IPS-15b (cell line): ENCODE results near the gene MEAF6.
"Not testable (repeated sequence)": the region's sequence is repeated elsewhere in the genome, so short reads cannot be mapped to it uniquely, and the experiment has no call there.

ENCODE experiments used
- H3K27me3 ChIP-seq: one replicate; pipeline ENCODE4 v1.6.1; 2013; ENCODE audit warnings: low read length; ENCODE audit not compliant: control insufficient read depth, insufficient read depth
- H3K36me3 ChIP-seq: one replicate; pipeline ENCODE4 v1.6.1; 2013; ENCODE audit warnings: low read length; ENCODE audit not compliant: control insufficient read depth, insufficient read depth
- H3K4me1 ChIP-seq: one replicate; pipeline ENCODE4 v1.6.1; 2013; ENCODE audit warnings: mild to moderate bottlenecking, low read length; ENCODE audit not compliant: control insufficient read depth, insufficient read depth
- H3K4me3 ChIP-seq: one replicate; pipeline ENCODE4 v1.5.1; 2013; ENCODE audit warnings: low read depth, low read length
- H3K9ac ChIP-seq: one replicate; pipeline ENCODE4 v1.6.1; 2013; ENCODE audit warnings: low read depth, mild to moderate bottlenecking, low read length
- H3K9me3 ChIP-seq: one replicate; pipeline ENCODE4 v1.6.1; 2013; ENCODE audit warnings: mild to moderate bottlenecking, low read length; ENCODE audit not compliant: control insufficient read depth, insufficient read depth

MEAF6 gene

DNA sequence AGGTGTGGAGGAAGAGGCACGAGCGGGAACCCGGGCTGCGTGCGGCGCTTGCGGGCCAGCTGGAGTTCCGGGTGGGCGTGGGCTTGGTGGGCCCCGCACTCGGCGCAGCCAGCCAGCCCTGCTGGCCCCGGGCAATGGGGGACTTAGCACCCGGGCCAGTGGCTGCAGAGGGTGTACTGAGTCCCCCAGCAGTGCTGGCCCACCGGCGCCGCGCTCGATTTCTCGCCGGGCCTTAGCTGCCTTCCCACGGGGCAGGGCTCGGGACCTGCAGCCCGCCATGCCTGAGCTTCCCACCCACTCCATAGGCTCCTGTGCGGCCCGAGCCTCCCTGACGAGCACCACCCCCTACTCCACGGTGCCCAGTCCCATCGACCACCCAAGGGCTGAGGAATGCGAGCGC lies 3.7 kb upstream of the MEAF6 start:
- not testable (repeated sequence) for H3K36me3 ChIP-seq, H3K27me3 ChIP-seq, H3K9ac ChIP-seq, H3K9me3 ChIP-seq, H3K4me3 ChIP-seq, H3K4me1 ChIP-seq

DNA sequence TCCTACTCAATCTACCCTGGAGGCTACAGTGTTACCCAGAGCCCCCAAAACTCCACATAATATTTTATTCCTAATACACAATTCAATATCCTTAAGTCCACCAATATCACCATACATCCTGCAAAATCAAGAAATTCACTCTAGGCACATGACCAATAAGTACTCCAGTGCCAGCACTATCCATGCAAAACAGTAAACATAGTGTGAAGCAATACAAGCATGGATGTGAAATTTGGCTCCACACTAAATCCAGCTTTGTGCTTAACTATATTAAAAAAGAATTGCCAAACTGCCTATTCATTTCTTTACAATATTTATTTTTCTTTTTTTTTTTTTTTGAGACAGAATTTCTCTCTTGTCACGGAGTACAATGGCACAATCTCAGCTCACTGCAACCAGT lies 3.0 kb upstream of the MEAF6 start:
- H3K9ac ChIP-seq: no peak overlapping the region
- no peaks in the 10 kb centered on the region for H3K36me3 ChIP-seq
- H3K4me3 ChIP-seq: no peak overlapping the region
- peaks cover 6% of the 10 kb centered on the region for H3K27me3 ChIP-seq
- no peaks in the 10 kb centered on the region for H3K4me1 ChIP-seq
- no peaks in the 10 kb centered on the region for H3K9me3 ChIP-seq

DNA sequence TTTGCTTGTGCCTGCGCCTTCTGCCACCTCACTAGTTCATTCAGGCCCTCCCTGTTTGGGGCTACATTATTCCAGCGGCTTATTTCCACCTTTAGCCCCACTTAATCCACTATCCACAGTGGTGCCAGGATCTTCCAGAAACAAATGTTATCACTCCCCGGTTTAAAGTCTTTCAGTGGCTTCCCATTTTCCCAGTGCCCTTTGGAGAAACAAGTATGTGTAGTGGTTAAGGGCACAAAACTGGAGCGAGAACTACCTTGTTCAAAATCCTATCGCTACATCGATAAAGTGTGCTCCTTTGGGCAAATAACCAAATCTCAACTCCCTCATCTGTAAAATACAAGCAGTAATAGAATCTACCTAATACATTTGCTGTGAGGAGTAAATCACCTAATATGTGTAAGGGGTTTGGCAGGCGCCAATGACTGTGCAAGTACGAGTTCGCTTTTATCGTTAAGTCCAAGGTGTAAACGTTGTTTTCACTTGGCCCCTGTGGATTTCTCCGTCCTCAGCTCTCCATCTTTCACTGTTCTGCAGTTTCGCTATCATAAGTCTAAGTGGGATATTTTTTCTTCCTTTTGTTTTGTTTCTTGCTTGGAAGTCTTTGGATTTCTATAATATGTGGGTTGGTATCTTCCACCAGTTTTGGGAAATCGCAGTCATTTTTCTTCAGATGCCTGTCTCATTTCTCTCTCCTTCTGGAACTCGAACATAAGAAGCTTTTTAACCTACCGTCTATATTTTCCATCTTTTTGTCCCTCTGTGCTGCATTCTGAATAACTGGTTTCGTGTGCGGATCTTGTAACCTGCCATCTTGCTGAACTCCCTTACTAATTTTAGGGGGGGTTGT lies 844 bp upstream of the MEAF6 start:
- Histone ChIP-seq H3K4me1 (no peaks in the 10 kb centered on the region), H3K9me3 (no peaks in the 10 kb centered on the region), H3K36me3 (no peaks in the 10 kb centered on the region), H3K27me3 (peaks cover 6% of the 10 kb centered on the region), H3K4me3 (peak overlapping the region; percentile 76), H3K9ac (peak overlapping the region; percentile 38)

DNA sequence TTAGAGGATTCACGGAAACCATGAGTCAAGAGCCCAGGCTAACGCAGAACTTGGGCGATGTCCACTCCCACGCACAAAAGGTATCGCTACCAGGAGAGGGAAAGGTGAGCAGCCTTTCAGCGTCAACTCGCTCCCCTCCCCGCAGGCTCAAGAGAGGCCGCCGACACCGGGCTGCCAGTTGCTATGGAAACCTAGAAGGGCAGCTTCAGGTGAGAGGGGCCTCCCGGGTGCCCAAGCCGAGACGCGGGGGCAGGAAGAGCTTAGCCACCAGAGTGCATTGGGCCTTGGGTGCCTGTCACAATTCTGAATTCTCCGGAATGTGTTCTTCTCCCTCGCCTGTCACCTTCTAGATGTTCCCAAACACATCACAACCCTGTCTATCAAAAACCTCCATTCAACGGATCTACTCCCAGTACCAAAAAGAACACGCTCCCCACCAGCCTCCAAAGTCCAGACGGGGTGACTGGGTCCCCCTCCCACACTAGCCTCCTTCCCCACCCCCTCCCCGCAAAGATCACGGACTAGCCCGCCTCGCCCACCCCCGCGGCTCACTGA lies 694 bp downstream of the MEAF6 start:
- Histone ChIP-seq H3K9me3 (no peaks in the 10 kb centered on the region), H3K4me1 (no peaks in the 10 kb centered on the region), H3K9ac (no peak overlapping the region), H3K4me3 (peak overlapping the region; percentile 76), H3K36me3 (peaks cover 2% of the 10 kb centered on the region), H3K27me3 (peaks cover 6% of the 10 kb centered on the region)

DNA sequence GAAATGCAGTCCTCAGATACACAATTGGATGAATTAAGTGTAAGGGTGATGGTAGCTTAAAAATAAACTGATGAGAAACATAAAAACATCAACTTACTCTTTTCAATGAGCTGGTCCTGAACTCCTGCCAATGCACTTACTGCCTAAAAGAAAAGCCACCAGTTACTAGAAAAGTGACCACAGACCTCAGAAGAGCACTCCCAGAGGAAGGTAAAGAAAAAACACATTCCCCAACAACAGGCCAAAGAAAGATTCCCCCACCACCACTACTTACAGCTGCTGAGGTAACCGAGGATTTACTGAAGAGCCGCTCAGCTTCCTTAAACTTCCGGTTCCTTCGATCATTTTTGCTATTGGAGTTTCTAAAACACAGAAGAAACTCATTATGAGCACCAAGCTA lies 5.4 kb downstream of the MEAF6 start:
- Histone ChIP-seq H3K4me3 (no peak overlapping the region), H3K4me1 (no peaks in the 10 kb centered on the region), H3K36me3 (peaks cover 3% of the 10 kb centered on the region), H3K9me3 (no peaks in the 10 kb centered on the region), H3K9ac (no peak overlapping the region), H3K27me3 (no peaks in the 10 kb centered on the region)

DNA sequence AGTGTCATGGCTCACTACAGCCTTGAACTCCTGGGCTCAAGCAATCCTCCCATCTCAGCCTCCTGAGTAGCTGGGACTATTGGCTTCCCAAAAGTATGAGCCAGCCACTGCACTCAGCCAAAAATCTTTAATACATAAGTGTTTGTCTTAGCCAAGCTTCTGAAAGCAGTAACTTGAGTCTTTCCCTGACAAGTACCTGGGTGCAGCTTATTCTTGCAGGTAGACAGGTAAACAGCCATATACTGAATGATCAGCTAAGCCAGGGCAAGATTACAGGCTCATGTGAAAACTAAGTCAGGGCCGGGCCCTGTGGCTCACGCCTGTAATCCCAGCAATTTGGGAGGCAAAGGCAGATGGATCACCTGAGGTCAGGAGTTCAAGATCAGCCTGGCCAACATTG lies 7.8 kb downstream of the MEAF6 start:
- peaks cover 5% of the 10 kb centered on the region for H3K36me3 ChIP-seq
- H3K27me3 ChIP-seq: no peaks in the 10 kb centered on the region

DNA sequence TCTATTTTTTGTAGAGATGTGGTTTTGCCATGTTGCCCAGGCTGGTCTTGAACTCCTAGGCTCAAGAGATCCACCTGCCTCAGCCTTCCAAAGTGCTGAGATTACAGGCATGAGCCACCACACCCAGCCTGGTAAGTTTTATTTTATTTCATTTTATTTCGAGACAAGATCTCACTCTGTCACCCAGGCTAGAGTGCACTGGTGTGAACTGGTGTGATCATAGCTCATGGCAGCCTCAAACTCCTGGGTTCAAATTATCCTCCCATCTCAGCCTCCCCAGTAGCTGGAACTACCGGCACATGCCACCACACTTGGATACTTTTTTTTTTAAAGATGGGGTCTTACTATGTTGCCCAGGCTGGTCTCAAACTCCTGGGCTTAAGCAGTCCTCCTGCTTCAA lies 11.8 kb downstream of the MEAF6 start:
- H3K9ac ChIP-seq, H3K9me3 ChIP-seq, H3K4me3 ChIP-seq, H3K27me3 ChIP-seq, H3K4me1 ChIP-seq: not testable (repeated sequence)
- H3K36me3 ChIP-seq: peaks cover 17% of the 10 kb centered on the region

More for the DNA sequence above, 7.8 kb downstream of the MEAF6 start:
- Histone ChIP-seq H3K9ac (no peak overlapping the region), H3K9me3 (no peaks in the 10 kb centered on the region), H3K4me1 (no peaks in the 10 kb centered on the region), H3K4me3 (no peak overlapping the region)

DNA sequence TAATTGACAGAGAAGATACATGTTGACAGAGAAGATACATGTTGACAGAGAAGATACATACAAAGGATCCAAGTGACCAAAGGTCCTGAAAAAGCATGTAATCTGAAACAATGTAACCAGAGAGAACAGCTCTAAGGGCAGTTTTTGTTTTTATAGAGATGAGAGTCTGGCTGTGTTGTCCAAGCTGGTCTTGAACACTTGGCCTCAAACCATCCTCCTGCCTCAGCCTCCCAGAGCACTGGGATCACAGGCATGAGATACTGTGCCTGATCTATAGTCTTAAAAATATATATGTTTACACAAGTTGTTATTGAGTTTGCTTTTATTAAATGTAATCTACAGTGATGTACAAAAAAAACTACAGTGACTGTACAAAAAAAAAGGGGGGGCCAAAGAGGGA lies 12.5 kb downstream of the MEAF6 start:
- H3K9ac ChIP-seq: no peak overlapping the region
- H3K27me3 ChIP-seq: no peaks in the 10 kb centered on the region
- H3K36me3 ChIP-seq: peaks cover 17% of the 10 kb centered on the region
- H3K4me3 ChIP-seq: no peak overlapping the region
- no peaks in the 10 kb centered on the region for H3K4me1 ChIP-seq
- no peaks in the 10 kb centered on the region for H3K9me3 ChIP-seq

DNA sequence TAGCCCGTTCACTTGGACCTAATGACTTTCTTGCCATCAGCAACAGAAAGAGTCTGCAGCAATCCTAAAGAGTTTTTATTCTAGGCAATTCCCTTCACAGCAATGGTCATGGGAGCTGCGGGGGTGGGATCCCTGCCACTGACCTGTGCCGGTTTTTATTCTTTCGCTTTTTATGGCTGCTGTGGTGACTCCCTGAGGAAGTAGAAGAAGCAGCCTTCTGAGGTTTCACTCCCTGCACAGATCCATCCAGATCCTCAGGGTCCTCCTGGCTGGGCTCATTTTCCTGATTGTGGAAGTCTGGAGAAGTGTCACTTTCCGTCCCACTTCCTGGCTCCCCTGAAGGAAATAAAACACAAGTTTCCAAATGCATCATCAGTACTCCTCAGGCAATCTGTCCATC lies 12.9 kb downstream of the MEAF6 start:
- no peaks in the 10 kb centered on the region for H3K4me1 ChIP-seq
- no peak overlapping the region for H3K4me3 ChIP-seq
- H3K9ac ChIP-seq: no peak overlapping the region
- no peaks in the 10 kb centered on the region for H3K27me3 ChIP-seq
- peaks cover 17% of the 10 kb centered on the region for H3K36me3 ChIP-seq
- no peaks in the 10 kb centered on the region for H3K9me3 ChIP-seq

DNA sequence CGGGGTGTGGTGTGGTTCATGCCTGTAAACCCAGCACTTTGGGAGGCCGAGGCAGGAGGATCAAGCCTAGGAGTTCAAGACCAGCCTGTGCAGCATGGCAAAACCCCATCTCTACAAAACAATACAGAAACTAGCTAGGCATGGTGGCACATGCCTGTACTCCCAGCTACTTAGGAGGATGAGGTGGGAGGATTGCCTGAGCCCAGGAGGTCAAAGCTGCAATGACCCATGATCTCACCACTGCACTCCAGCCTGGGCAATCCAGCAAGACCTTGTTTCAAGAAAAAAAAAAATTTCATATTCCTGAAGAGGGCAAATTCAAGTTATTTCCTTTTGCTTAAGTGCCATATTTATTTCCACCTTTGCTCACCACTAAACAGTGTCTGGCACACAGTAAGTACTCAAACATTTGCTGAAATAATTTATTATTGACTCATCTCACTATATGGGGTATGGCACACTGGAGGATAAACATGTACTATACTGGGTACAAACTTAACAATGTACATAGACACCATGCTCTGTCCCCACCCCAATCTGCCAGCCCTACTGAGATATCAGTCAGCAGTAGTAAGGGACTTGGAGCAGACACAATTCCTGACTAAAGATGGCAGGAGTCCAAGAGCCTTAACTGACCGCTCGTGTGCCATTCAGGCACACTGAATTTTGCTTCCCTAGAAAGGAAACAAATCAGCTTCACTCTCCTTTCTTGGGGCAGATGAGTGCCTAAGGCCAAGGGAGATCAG lies 15.5 kb downstream of the MEAF6 start:
- no peak overlapping the region for H3K9ac ChIP-seq
- no peaks in the 10 kb centered on the region for H3K4me1 ChIP-seq
- no peaks in the 10 kb centered on the region for H3K9me3 ChIP-seq
- no peaks in the 10 kb centered on the region for H3K27me3 ChIP-seq
- peaks cover 17% of the 10 kb centered on the region for H3K36me3 ChIP-seq
- no peak overlapping the region for H3K4me3 ChIP-seq

DNA sequence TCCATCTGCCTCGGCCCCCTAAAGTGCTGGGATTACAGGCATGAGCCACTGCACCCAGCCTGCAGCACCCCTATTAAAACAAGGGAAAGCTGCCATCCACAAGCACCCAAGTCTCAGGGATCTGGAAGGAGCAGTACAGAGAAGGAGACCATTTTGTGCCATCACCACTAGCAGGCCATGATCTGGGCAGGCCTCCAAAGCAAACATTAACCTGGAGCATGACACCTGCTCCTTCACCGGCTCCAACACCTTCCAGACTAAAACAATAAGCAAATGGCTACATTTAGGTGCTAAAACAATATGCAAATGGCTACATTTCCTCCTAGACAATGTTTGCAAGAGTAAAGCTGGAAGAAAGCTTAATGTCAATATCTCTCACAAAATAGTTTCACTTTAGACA lies 16.7 kb downstream of the MEAF6 start:
- no peaks in the 10 kb centered on the region for H3K9me3 ChIP-seq
- H3K36me3 ChIP-seq: peaks cover 15% of the 10 kb centered on the region
- no peaks in the 10 kb centered on the region for H3K4me1 ChIP-seq

DNA sequence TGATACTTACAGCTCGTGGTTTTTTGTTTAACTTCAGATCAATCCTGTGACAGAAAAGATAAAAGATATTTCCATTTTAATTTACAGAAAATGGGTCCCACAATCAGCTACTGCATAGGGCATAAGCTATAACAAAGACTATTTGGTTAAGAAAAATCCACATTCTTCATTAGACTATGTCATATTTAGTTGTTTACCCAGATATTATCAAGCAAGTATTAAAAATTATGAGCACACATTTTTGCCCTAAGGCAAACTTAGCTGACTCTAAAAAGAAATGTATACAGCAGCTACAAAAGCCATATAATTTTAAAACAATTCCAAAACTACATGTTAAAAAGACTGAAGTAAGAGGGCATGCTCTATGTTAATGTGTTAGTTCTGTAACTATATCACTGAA lies 18.7 kb downstream of the MEAF6 start:
- Histone ChIP-seq H3K9ac (no peak overlapping the region), H3K36me3 (peaks cover 8% of the 10 kb centered on the region)

More for the DNA sequence above, 16.7 kb downstream of the MEAF6 start:
- Histone ChIP-seq H3K27me3 (no peaks in the 10 kb centered on the region), H3K4me3 (no peak overlapping the region), H3K9ac (no peak overlapping the region)

More for the DNA sequence above, 18.7 kb downstream of the MEAF6 start:
- Histone ChIP-seq H3K4me1 (no peaks in the 10 kb centered on the region), H3K9me3 (no peaks in the 10 kb centered on the region), H3K27me3 (no peaks in the 10 kb centered on the region), H3K4me3 (no peak overlapping the region)
